GM19452 (cell line): ENCODE results near the gene VPS51.
"Not testable (repeated sequence)": the region's sequence is repeated elsewhere in the genome, so short reads cannot be mapped to it uniquely, and the experiment has no call there.

Source experiments
- ATAC-seq: cut with Tn5 transposase; IDR thresholded peaks from one replicate; pipeline ENCODE4 v1.9.1; 2021; ENCODE audit not compliant: unreplicated experiment

The VPS51 gene

DNA sequence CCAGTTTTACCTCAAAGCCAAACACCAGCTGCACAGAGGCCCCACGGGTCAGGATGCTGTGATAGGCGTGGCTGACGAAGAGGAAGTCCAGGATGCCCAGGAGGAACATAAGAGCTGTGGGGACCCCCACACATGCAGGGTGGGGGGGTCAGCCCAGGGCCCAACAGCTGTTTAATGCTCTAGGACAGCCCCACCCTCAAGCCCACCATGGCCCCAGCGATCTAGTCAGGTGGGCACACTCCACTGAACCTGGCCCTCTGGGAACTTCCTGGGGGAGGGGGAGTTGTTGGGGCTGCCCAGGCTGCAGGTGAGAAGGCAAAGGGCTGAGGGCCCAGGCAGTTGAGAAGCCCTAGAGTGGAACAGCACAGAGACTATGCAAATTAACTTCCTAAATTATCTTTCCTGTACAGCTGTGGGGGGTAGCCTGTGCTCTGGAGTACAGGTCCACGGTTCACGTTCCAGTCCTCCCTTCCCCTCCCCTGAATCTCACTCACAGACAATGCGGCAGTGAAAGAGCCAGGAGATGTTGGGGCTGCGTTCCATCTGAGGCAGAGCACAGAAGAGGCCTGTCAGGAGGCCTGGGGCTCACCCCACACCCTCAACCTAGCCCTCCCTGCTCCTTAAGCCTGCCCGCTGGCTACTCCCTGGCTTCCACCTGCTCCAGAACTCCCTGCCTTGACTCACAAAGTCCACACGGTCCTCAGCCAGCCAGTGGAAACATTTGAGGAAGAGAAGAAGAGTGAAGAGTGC, 36.4 kb downstream of the VPS51 start:
- ATAC-seq, result no peak

DNA sequence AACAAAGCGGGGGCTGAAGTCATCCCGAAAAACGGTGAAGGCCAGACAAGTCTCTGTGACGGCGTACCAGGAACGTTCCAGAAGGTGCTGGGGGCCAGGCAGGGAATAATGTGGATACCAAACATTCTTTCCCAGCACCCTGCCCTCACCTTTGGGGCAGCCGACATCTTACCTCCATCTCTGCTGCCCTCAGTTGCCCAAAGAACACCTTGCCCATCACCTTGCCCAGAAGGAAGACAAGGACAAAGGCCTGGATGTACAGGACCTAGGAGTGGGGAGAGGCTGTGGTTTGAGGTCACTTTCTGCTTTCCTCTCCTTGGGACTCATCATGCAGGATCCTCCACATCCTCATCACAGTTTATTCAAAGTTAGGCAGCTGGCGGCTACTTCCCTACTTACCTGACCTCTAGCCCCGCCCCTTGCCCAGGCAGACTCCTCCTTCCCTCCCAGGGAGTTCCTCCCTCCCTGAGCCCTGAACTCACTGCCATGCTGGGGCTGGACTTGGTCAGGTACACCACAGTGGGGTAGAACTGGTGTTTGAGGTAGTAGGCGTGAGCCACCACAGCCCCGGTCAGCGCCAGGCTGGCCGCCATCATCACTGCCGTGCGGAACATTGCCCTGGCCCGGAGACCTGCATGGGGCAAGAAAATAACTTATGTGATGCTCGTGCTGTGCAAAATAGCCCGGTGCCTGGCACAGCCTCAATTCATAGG, 37.1 kb downstream of the VPS51 start:
- no peak for ATAC-seq

GRCh38 chr11:65133724-65134123, 37.7 kb downstream of the VPS51 start:
- ATAC-seq, result no peak

DNA sequence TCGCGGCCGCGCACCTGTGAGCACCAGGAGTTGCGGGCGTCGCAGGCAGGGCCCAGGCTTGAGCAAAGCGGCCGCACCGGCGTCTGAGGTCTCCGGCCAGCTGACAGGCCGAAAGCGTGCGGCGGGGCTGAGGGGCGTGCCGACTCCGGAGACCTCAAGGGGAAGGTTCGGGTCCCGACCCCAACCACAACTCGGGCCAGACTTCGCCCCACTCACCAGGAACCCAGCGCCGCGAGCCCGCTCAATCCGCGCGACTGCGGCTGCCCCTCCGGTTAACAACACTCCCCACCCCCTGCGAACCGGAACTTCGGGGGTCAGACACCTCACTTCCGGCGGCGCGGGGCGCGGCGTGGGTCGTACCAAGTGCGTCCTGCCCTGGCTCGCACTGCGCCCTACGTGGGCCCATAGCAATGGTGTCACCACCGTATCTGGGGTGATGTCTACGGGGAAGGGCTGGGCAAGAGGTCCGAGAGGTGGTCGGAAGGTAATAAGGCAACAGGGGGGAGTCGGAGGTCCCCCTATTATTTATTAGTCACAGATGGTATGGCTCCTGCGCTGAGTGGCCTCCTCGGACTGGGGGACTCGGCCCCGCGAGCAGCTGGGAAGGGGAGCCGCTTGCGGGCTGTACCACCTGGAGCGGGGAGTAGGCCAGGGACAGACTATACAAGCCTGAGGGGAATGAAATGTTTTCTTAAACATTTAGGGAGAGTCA, 38.4 kb downstream of the VPS51 start, which contains the start of gene SYVN1:
Gene SYVN1 (minus strand): TSS at position 280 of the 712 bp plus-strand sequence. CDS start 918 bp downstream, outside the sequence.
- peak; percentile 50 for ATAC-seq

- peak; percentile 70 for ATAC-seq
Observed at GRCh38 chr11:65134952-65135632, 39.1 kb downstream of the VPS51 start.

DNA sequence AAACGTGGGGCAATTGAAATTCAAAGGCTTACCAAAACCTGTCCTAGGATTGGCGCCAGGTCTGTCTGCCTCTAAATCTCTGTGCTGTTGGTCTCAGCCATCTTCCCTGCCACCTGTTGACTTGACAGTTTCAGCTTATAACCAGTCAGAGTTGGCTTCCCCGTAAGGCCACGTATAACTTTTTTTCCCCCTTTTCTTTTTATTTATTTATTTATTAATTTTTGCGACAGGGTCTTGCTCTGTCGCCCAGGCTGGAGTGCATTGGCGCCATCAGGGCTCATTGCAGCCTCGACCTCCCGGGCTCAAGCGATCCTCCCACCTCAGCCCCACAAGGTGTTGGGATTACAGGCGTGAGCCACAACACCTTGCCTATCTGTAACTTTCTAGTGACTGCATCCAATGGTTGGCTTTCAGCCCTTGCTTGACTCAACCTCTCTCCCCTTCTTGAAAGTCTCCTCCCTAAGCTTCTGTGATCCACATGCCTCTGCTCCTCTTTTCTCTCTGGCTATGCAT, 39.7 kb downstream of the VPS51 start:
- no peak for ATAC-seq

DNA sequence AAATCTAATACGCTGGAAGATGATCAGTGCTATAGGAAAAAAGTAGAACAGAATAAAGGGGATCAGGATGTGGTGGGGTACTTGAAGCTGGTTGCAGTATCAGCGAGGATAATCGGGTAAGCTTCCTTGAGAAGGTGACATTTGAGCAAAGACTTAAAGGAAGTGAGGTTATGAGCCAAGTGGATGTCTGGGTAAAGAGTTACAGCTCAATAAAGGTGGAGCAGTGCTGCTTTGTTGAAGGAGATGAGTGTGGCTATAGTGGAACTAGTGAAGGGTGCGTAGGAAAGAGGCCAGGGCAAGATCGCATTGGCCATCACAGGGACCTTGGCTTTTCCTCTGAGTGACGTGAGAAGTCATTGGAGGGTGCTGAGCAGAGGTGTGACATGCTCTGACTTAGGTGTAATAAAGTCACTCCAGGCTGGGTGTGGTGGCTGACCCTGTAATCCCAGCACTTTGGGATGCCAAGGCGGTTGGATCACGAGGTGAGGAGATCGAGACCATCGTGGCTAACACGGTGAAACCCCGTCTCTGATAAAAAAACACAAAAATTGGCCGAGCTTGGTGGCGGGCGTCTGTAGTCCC, 40.6 kb downstream of the VPS51 start:
- no peak for ATAC-seq

GRCh38 chr11:65141896-65142494, 46.0 kb downstream of the VPS51 start:
- ATAC-seq, result no peak

DNA sequence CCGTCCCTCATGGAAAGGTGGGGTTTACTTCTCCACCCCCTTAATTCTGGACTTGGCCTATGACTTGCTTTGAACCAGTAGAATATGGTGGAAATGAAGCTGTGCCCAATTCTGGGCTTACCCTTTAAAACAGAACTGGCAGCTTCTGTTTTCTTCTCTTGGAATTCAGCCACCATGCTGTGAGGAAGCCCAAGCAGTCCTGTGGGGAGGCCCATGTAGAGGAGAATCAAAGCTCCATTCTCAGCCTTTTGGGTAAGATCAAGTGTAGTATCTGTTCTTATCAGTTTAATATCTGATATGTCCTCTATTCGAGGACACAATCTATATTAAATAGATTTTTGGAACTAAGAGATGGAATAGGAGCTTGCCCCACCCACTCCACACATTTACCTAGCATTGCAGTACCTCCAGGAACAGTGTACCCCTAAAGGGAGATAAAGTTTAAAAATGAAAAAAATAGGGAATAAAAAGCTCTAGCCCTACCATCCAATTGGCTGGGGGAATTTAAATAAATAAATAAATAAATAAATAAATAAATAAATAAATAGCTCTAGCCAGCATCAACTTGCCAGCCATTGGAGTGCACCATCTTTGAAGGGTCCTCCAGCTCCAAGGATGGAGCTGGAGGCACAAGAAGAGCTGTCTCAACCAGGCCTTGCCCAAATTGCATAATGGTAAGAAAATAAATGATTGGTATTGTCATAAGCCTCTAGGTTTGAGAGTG, 51.5 kb downstream of the VPS51 start:
- ATAC-seq, result no peak

DNA sequence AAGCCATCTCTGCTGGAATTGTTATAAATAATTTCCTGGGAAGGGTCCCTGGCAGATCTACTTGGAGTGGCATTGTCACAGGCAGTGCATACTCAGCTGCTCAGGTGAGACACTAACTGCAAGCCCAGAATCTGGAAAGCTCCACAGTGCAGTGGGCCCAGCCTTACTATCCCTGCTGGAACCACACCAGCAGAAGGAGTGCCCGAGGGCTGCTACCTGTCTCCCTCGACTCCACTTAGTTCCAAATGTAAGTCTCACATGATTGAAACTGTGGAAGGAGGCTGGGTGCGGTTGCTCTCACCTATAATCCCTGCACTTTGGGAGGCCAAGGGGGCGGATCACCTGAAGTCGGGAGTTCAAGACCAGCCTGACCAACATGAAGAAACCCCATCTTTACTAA, 52.6 kb downstream of the VPS51 start:
- no peak for ATAC-seq

- ATAC-seq, result not testable (repeated sequence)
Observed at GRCh38 chr11:65150131-65150508, 54.1 kb downstream of the VPS51 start.

DNA sequence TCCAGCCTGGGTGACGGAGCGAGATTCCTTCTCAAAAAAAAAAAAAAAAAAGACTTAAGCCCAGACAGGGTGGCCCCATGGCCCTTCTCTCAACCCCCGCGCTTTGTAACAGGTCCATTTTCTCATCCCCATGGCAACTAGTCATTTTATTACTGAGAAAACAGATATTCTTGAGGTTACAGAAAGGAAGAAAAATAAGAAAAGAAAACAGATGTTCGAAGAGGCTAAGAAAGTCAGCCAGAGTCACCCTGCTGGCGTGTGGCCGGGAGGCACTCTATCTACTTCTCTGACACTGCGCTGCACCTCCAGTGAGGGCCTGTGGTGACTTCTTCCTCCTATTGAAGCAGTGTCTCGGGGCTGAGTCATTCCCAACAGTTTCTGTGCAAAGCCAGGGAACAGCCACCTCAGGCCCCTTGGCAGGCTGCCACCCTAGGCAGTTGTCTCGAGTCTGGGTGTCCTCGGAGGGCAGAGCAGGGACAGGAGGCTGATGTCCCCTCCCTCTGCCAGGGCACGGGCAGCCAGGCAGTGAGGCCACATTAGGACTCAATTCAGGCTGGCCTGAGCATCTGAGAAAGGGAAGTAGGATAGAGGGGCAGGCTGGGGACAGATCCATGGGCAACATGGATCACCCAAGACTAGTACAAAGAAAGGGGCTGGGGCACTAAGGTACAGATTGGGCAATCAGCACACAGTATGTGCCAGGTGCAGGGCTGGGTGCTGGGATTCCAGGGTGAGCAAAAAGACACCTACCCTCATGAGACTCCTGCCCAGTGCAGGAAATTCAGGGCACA, 54.7 kb downstream of the VPS51 start:
- no peak for ATAC-seq

DNA sequence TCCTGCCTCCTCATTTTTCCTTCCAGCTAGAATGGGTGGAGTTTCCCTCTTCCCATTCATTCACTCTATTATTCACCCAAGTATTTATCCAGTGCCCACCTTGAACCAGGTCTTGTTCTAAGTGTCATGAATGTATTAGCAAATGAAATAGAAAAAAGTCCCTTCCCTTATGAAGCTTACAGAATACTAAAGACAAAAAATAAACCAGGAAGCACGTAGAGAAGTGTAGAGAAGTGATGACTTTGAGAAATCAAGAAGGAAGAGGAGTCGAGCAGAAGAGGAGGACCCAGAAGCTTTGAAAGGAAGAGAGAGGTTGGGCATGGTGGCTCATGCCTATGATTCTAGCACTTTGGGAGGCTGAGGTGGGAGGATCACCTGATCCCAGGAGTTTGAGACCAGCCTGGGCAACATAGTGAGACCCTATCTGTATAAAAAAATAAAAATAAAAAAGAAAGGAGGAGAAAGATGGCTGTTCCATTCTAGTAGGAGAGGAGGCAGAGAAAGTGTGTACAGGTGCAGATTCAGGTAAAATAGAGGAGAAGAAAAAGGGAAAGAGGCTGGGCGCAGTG, 55.4 kb downstream of the VPS51 start:
- no peak for ATAC-seq

DNA sequence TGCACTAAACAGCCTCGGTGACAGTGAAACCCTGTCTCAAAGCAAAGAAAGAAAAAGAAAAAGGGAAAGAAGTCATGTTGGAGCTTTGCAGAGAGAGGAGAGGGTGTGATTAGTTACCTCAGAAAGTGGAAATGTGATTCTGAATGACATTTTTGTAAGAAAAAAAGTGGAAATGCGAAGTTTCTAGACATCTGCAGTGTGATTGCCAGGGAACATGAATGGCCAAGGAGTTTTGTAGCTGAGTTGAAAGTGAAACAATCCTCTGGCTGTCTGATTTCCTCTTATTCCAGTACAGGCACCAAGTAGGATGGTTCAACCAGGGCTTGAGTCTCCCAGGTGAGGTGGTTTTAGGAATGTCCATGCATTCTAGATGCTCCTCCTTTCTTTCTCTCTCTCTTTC, 56.1 kb downstream of the VPS51 start:
- no peak for ATAC-seq

GRCh38 chr11:65156256-65156655, 60.2 kb downstream of the VPS51 start:
- ATAC-seq, result no peak

- ATAC-seq, result no peak
Observed at GRCh38 chr11:65156926-65157325, 60.9 kb downstream of the VPS51 start.

DNA sequence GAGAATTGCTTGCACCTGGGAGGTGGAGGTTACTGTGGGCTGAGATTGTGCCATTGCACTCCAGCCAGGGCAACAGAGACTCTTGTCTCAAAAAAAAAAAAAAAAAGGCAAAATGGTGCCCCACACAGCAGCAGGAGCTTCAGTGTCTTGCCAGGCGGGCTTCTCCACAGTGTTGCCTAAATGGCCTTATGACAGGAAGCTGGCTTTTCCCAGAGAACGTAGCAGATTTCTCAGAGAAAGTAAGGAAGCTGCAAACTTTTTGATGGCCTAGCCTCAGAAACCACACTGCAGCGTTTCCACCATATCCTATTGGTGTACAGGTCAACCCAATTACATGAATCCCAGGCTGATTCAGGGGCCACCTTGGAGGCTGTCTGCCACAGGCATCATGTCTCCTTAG, 61.3 kb downstream of the VPS51 start:
- ATAC-seq, result no peak

DNA sequence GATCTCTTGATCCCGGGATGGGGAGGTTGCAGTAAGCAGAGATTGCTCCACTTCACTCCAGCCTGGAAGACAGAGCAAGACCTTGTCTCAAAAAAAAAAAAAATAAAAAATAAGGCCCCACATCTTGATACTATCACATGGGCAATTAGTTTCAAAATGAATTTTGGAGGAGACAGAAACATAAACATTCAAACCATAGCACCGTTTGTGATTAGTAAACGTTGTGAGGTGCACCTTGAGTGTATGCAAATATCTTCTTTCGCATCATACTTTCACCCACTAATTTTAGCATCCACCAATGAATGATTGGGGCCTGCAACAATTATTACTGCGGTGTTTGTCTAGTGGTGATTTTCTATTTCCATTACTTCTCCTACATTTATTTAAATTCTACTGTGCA, 63.0 kb downstream of the VPS51 start:
- ATAC-seq, result no peak

DNA sequence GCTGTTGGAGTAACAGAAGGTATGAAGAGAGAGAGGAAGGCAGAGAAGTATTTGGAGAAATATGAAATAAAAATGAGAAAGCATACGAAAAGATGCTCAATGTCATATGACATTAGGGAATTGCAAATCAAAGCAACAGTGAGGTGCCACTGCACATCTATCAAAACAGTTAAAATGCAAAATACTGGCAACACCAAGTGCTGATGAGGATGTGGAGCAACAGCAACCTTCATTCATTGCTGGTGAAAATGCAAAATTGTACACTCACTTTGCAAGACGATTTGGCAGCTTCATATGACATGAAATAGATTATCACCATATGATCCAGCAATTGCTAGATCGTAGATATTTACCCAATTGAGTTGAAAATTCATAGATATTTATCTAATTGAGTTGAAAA, 64.6 kb downstream of the VPS51 start:
- ATAC-seq, result no peak
